ENCODE measurements around the gene HSPA12B. TPM values are rescaled to one million over a fixed set of nuclear protein-coding genes. Genes with fewer than 3 reads are reported as not detected.

HSPA12B gene
- total and polyA plus RNA-seq, 9 of the 15 experiments (the other 6 are each of a cell fraction or from before 2014, with no cell fraction given): 0.03 to 0.07 TPM; not detected in 7

- H4K20me1 ChIP-seq (replicated peaks; ENCODE audit: control insufficient read depth, insufficient read depth, low read length): no peaks in the 10 kb centered on the region
- H3K4me2 ChIP-seq (ENCODE audit: insufficient read depth, low read length): no peak overlapping the region
- ATAC-seq (no peak), DNase-seq (ENCODE audit: extremely low read depth in 1 of 4, low spot score in 3 of 4) (no peak), FAIRE-seq (no peak)
- in situ Hi-C loops (cut with MboI): no loop called here
- TF ChIP-seq DACH1 (IDR thresholded peaks at IDR 0.05; ENCODE audit: partially characterized antibody) (no peak), MYNN (IDR thresholded peaks at IDR 0.05) (no peak), MYNN (CRISPR knock-in tag; IDR thresholded peaks at IDR 0.05) (no peak), CHCHD3 (CRISPR knock-in tag; IDR thresholded peaks at IDR 0.05) (no peak), MAX (CRISPR knock-in tag; IDR thresholded peaks at IDR 0.05) (0 out of 2 replicates have a peak, but pooled peaks have one; percentile 21), TAF1 (IDR thresholded peaks at IDR 0.05; ENCODE audit: control insufficient read depth, extremely low read depth, insufficient read depth, low read length, severe bottlenecking) (no peak), CHD4 (IDR thresholded peaks at IDR 0.05; ENCODE audit: insufficient read depth, insufficient replicate concordance, low read depth, low read length, poor library complexity, severe bottlenecking) (no peak), CTBP1 (IDR thresholded peaks at IDR 0.05; ENCODE audit: borderline replicate concordance) (no peak), ELF2 (CRISPR knock-in tag; IDR thresholded peaks at IDR 0.05) (no peak), CEBPG (CRISPR knock-in tag; IDR thresholded peaks at IDR 0.05) (0 out of 2 replicates have a peak, but pooled peaks have one; percentile 5), CEBPG (tag; conservative IDR thresholded peaks at IDR 0.05 in 1 of 2, IDR thresholded peaks at IDR 0.05 in 1 of 2) (no peak)
- intact Hi-C loops (cut with micrococcal nuclease): no loop called here
- WGBS (ENCODE audit: insufficient coverage, low coverage, missing lambda C conversion rate): 29% methylated on average over 6 of the region's 6 CpGs
- H3K4me3 ChIP-seq: no peak overlapping the region
- ChIA-PET POLR2A (interaction anchor here (0.7 kb wide), 1 partner anchor 1458 kb away, joined by 3 read pairs; no protein-coding TSS in a partner anchor), CTCF (ENCODE audit: low intra/inter-chr PET ratio) (no interaction called here)
- peaks cover 0 to 15% of the 10 kb centered on the region in 2 experiments; a peak in 2 of 5 replicates for H3K4me1 ChIP-seq (replicated peaks in 1 of 2; ENCODE audit: control insufficient read depth in 2 of 2, insufficient read depth in 2 of 2, low read length in 2 of 2)
- H3K27me3 ChIP-seq (ENCODE audit: control insufficient read depth in 2 of 2, insufficient read depth in 2 of 2, low read length in 2 of 2): peaks cover 0 to 42% of the 10 kb centered on the region in 2 experiments; a peak in 3 of 5 replicates
- no TSS peak for BruUV-seq (replicated peaks)
- H3K27ac ChIP-seq (ENCODE audit: extremely low read depth, low read depth, low read length): no peak overlapping the region
- H3K9me3 ChIP-seq (replicated peaks; ENCODE audit: control insufficient read depth, insufficient read depth, low read depth, low read length): no peaks in the 10 kb centered on the region
- H3K9me1 ChIP-seq (ENCODE audit: control insufficient read depth, insufficient read depth, low read length): no peaks in the 10 kb centered on the region
- H3K36me3 ChIP-seq (ENCODE audit: control insufficient read depth, insufficient read depth, low read length): no peaks in the 10 kb centered on the region
- H3K9ac ChIP-seq (ENCODE audit: insufficient read depth in 1 of 2, low read depth in 2 of 2, low read length in 2 of 2): no peak overlapping the region
- no peaks in the 10 kb centered on the region for H3K79me2 ChIP-seq (ENCODE audit: control insufficient read depth, insufficient read depth, low read length)
- no peak overlapping the region for H2AFZ ChIP-seq (ENCODE audit: low read depth, low read length)
Measured at GRCh38 chr20:3698591-3699001, 33.9 kb upstream of the HSPA12B start.

Measured in K562 (cell line).